ENCODE data around the gene LIMA1.

The LIMA1 gene

GRCh38 chr12:50218386-50218785 is 64.9 kb downstream of the LIMA1 start:
- no peak for TF ChIP-seq CTCF (IDR thresholded peaks at IDR 0.05; ENCODE audit: insufficient read depth, missing control alignments)
- no peak for FAIRE-seq
- no peak for DNase-seq (ENCODE audit: insufficient read length, low spot score)

- FAIRE-seq (no peak), DNase-seq (ENCODE audit: insufficient read length, low spot score) (no peak)
- TF ChIP-seq CTCF (IDR thresholded peaks at IDR 0.05; ENCODE audit: insufficient read depth, missing control alignments) = no peak
Measured at GRCh38 chr12:50217202-50217601, 66.1 kb downstream of the LIMA1 start.

- FAIRE-seq = no peak
- TF ChIP-seq CTCF (IDR thresholded peaks at IDR 0.05; ENCODE audit: insufficient read depth, missing control alignments) = no peak
- no peak for DNase-seq (ENCODE audit: insufficient read length, low spot score)
Measured at GRCh38 chr12:50215033-50215432, 68.3 kb downstream of the LIMA1 start.

GRCh38 chr12:50214018-50214417 is 69.3 kb downstream of the LIMA1 start:
- no peak for DNase-seq (ENCODE audit: insufficient read length, low spot score)
- no peak for FAIRE-seq
- no peak for TF ChIP-seq CTCF (IDR thresholded peaks at IDR 0.05; ENCODE audit: insufficient read depth, missing control alignments)

- DNase-seq (ENCODE audit: insufficient read length, low spot score) = no peak
- no peak for FAIRE-seq
- TF ChIP-seq CTCF (IDR thresholded peaks at IDR 0.05; ENCODE audit: insufficient read depth, missing control alignments) = no peak
Measured at GRCh38 chr12:50213439-50213838, 69.9 kb downstream of the LIMA1 start.

GRCh38 chr12:50212071-50212467 is 71.3 kb downstream of the LIMA1 start:
- TF ChIP-seq CTCF (IDR thresholded peaks at IDR 0.05; ENCODE audit: insufficient read depth, missing control alignments) = no peak
- no peak for DNase-seq (ENCODE audit: insufficient read length, low spot score)
- FAIRE-seq = no peak

GRCh38 chr12:50211392-50212070 is 71.8 kb downstream of the LIMA1 start:
- FAIRE-seq (no peak), DNase-seq (ENCODE audit: insufficient read length, low spot score) (no peak)
- TF ChIP-seq CTCF (IDR thresholded peaks at IDR 0.05; ENCODE audit: insufficient read depth, missing control alignments) = no peak
